Keratinocyte (primary cell): ENCODE data around the gene ROBO2. TPM values are rescaled to one million over a fixed set of nuclear protein-coding genes. Genes with fewer than 3 reads are reported as not detected.

ENCODE experiments used
- DNase-seq: peaks from one replicate; pipeline ENCODE4 v3.0.0-alpha.2; 2011; ENCODE audit warnings: low read depth, missing footprints, low spot score
- FAIRE-seq: peaks from 2 replicates; lab custom pipeline; 2011; peaks lifted over from hg19 to GRCh38; lab: Jason Lieb, UNC
- H2AFZ ChIP-seq: 2 replicates; pipeline ENCODE4 v1.6.0; 2012; ENCODE audit warnings: low read length, control low read depth, inconsistent platforms; ENCODE audit not compliant: control insufficient read depth
- H3K27ac ChIP-seq: 2 replicates; pipeline ENCODE4 v1.5.1; 2011; ENCODE audit warnings: low read length; ENCODE audit not compliant: control insufficient read depth, insufficient read depth
- H3K27me3 ChIP-seq: 3 replicates; pipeline ENCODE4 v1.6.0; 2011; ENCODE audit warnings: low read length; ENCODE audit not compliant: control insufficient read depth, insufficient read depth; ENCODE audit errors: extremely low read depth
- H3K36me3 ChIP-seq, 2 experiments: 2 replicates in 1 of 2; 3 replicates in 1 of 2; pipeline ENCODE4 v1.5.1; 2011; ENCODE audit warnings: low read length in 2 of 2, mild to moderate bottlenecking in 1 of 2; ENCODE audit not compliant: control insufficient read depth in 2 of 2, insufficient read depth in 2 of 2; ENCODE audit errors: extremely low read depth in 1 of 2
- H3K4me1 ChIP-seq: 3 replicates; pipeline ENCODE4 v1.5.1; 2011; ENCODE audit warnings: low read length; ENCODE audit not compliant: control insufficient read depth, insufficient read depth; ENCODE audit errors: extremely low read depth
- H3K4me2 ChIP-seq: 3 replicates; pipeline ENCODE4 v1.6.0; 2011; ENCODE audit warnings: low read depth, low read length; ENCODE audit not compliant: control insufficient read depth, insufficient read depth; ENCODE audit errors: extremely low read depth
- H3K4me3 ChIP-seq, 3 experiments: fragments of 200-600 bp in 1 of 3; sonication (generic) in 1 of 3; 2 replicates in 2 of 3; 3 replicates in 1 of 3; pipeline ENCODE4 v1.5.1; 2011 to 2016; ENCODE audit warnings: low read length in 3 of 3, mild to moderate bottlenecking in 3 of 3, control low read depth in 2 of 3, inconsistent platforms in 1 of 3, low read depth in 1 of 3, mixed read lengths in 1 of 3, mixed run types in 1 of 3, moderate library complexity in 1 of 3; ENCODE audit not compliant: control insufficient read depth in 2 of 3, insufficient read depth in 2 of 3; ENCODE audit errors: extremely low read depth in 1 of 3
- H3K79me2 ChIP-seq: 2 replicates; pipeline ENCODE4 v1.6.0; 2012; ENCODE audit warnings: low read length; ENCODE audit not compliant: control insufficient read depth, insufficient read depth
- H3K9ac ChIP-seq: 3 replicates; pipeline ENCODE4 v1.6.0; 2011; ENCODE audit warnings: low read length; ENCODE audit not compliant: control insufficient read depth, insufficient read depth; ENCODE audit errors: extremely low read depth
- H3K9me1 ChIP-seq: 3 replicates; pipeline ENCODE4 v1.6.0; 2011; ENCODE audit warnings: low read length; ENCODE audit not compliant: control insufficient read depth, insufficient read depth; ENCODE audit errors: extremely low read depth
- H3K9me3 ChIP-seq: 2 replicates; pipeline ENCODE4 v1.5.1; 2012; ENCODE audit warnings: low read depth, low read length; ENCODE audit not compliant: control insufficient read depth
- H4K20me1 ChIP-seq: 3 replicates; pipeline ENCODE4 v1.6.0; 2011; ENCODE audit warnings: low read length; ENCODE audit not compliant: control insufficient read depth, insufficient read depth; ENCODE audit errors: extremely low read depth
- CTCF ChIP-seq, 3 experiments: IDR thresholded peaks in 1 of 3; conservative IDR thresholded peaks in 1 of 3; optimal IDR thresholded peaks in 1 of 3; 2 replicates in 2 of 3; 3 replicates in 1 of 3; pipeline versions ENCODE3 to v1.5.1; 2011; ENCODE audit warnings: low read length in 3 of 3, mild to moderate bottlenecking in 3 of 3, moderate library complexity in 2 of 3, control low read depth in 1 of 3, inconsistent platforms in 1 of 3; ENCODE audit not compliant: insufficient read depth in 2 of 3; ENCODE audit errors: extremely low read depth in 1 of 3
- EZH2 ChIP-seq: IDR thresholded peaks from one replicate; pipeline ENCODE4 v1.6.1; 2012; ENCODE audit warnings: inconsistent platforms, mild to moderate bottlenecking, low read length, moderate library complexity
- dilution Hi-C: fragments of 300-500 bp; cut with MboI; formaldehyde crosslinking; loops from one replicate; pipeline ENCODE4 v1.7.0; 2020; ENCODE audit warnings: low sequenced_read_pairs; ENCODE audit not compliant: extremely low pct_ligation_motif_present
- polyA plus RNA-seq, 5 experiments: library from polyadenylated mRNA; depleted of rRNA in 3 of 5; stranded (reverse) in 3 of 5; stranded (forward) in 1 of 5; unstranded in 1 of 5; fragments of >200 nt; gene quantifications; 1 replicate in 1 of 5; 2 replicates in 3 of 5; 3 replicates in 1 of 5; pipeline versions ENCODE4 v1.2.1 to v1.2.3, GENCODE V29; 2011 to 2012; ENCODE audit warnings: missing spikeins in 2 of 5, low read depth in 1 of 5, low replicate concordance in 1 of 5

ROBO2 gene
- polyA plus RNA-seq, 1 donor (not counting 4 experiments of a cell fraction or from before 2014, with no cell fraction given): 0.30 TPM

GRCh38 chr3:77381431-77381830 lies 341.5 kb downstream of the ROBO2 start:
- H3K9me1 ChIP-seq: no peaks in the 10 kb centered on the region
- no peaks in the 10 kb centered on the region for H3K36me3 ChIP-seq
- no peaks in the 10 kb centered on the region for H3K27me3 ChIP-seq
- no peak overlapping the region for H3K9ac ChIP-seq
- DNase-seq (no peak), FAIRE-seq (no peak)
- no peak overlapping the region for H2AFZ ChIP-seq
- H4K20me1 ChIP-seq: no peaks in the 10 kb centered on the region
- H3K4me1 ChIP-seq: no peaks in the 10 kb centered on the region
- no peak overlapping the region for H3K4me2 ChIP-seq
- no peaks in the 10 kb centered on the region for H3K9me3 ChIP-seq
- TF ChIP-seq EZH2: no peak
- TF ChIP-seq CTCF (optimal IDR thresholded peaks at IDR 0.05 in 1 of 3, IDR thresholded peaks at IDR 0.05 in 1 of 3, conservative IDR thresholded peaks at IDR 0.05 in 1 of 3; ENCODE audit: extremely low read depth in 1 of 3, insufficient read depth in 2 of 3, low read length in 3 of 3): no peak
- dilution Hi-C loops: no loop called here
- H3K79me2 ChIP-seq: no peaks in the 10 kb centered on the region
- no peak overlapping the region for H3K4me3 ChIP-seq
- H3K27ac ChIP-seq: no peak overlapping the region

- Histone ChIP-seq H3K27me3 (no peaks in the 10 kb centered on the region), H3K9ac (no peak overlapping the region), H3K4me1 (no peaks in the 10 kb centered on the region), H4K20me1 (no peaks in the 10 kb centered on the region), H2AFZ (no peak overlapping the region), H3K4me3 (no peak overlapping the region), H3K27ac (no peak overlapping the region), H3K36me3 (no peaks in the 10 kb centered on the region), H3K4me2 (no peak overlapping the region), H3K79me2 (no peaks in the 10 kb centered on the region), H3K9me3 (no peaks in the 10 kb centered on the region), H3K9me1 (no peaks in the 10 kb centered on the region)
- dilution Hi-C loops: no loop called here
- TF ChIP-seq EZH2 (no peak), CTCF (optimal IDR thresholded peaks at IDR 0.05 in 1 of 3, IDR thresholded peaks at IDR 0.05 in 1 of 3, conservative IDR thresholded peaks at IDR 0.05 in 1 of 3; ENCODE audit: extremely low read depth in 1 of 3, insufficient read depth in 2 of 3, low read length in 3 of 3) (no peak)
- DNase-seq (no peak), FAIRE-seq (no peak)
These were observed 352.3 kb downstream of the ROBO2 start for GRCh38 chr3:77392181-77392580.
